Measurements from ENCODE around the gene PLXNB1.

The PLXNB1 gene

GRCh38 chr3:48423241-48423882, 6.5 kb downstream of the PLXNB1 start:
- H3K4me3 ChIP-seq (ENCODE audit: low read length) = no peak overlapping the region
- H3K4me1 ChIP-seq (ENCODE audit: control insufficient read depth, insufficient read depth, low read length) = peaks cover 55% of the 10 kb centered on the region
- H3K4me2 ChIP-seq (ENCODE audit: low read length) = no peak overlapping the region
- H3K9me3 ChIP-seq (replicated peaks; ENCODE audit: low read length) = no peaks in the 10 kb centered on the region
- H3K9ac ChIP-seq (ENCODE audit: low read depth, low read length) = no peak overlapping the region
- no peaks in the 10 kb centered on the region for H3K36me3 ChIP-seq (ENCODE audit: insufficient read depth, low read length)
- no peaks in the 10 kb centered on the region for H3K27me3 ChIP-seq (ENCODE audit: control insufficient read depth, insufficient read depth, low read length)

GRCh38 chr3:48422681-48423080, 7.2 kb downstream of the PLXNB1 start:
- no peak overlapping the region for H3K9ac ChIP-seq (ENCODE audit: low read depth, low read length)
- peaks cover 48% of the 10 kb centered on the region for H3K4me1 ChIP-seq (ENCODE audit: control insufficient read depth, insufficient read depth, low read length)
- H3K4me2 ChIP-seq (ENCODE audit: low read length) = no peak overlapping the region
- no peaks in the 10 kb centered on the region for H3K36me3 ChIP-seq (ENCODE audit: insufficient read depth, low read length)
- H3K9me3 ChIP-seq (replicated peaks; ENCODE audit: low read length) = no peaks in the 10 kb centered on the region
- H3K4me3 ChIP-seq (ENCODE audit: low read length) = no peak overlapping the region
- H3K27me3 ChIP-seq (ENCODE audit: control insufficient read depth, insufficient read depth, low read length) = no peaks in the 10 kb centered on the region

GRCh38 chr3:48422272-48422671, 7.6 kb downstream of the PLXNB1 start:
- Histone ChIP-seq H3K9ac (ENCODE audit: low read depth, low read length) (no peak overlapping the region), H3K36me3 (ENCODE audit: insufficient read depth, low read length) (no peaks in the 10 kb centered on the region), H3K4me3 (ENCODE audit: low read length) (no peak overlapping the region), H3K4me2 (ENCODE audit: low read length) (no peak overlapping the region), H3K4me1 (ENCODE audit: control insufficient read depth, insufficient read depth, low read length) (peaks cover 44% of the 10 kb centered on the region), H3K27me3 (ENCODE audit: control insufficient read depth, insufficient read depth, low read length) (no peaks in the 10 kb centered on the region), H3K9me3 (replicated peaks; ENCODE audit: low read length) (no peaks in the 10 kb centered on the region)

GRCh38 chr3:48420561-48420960, 9.3 kb downstream of the PLXNB1 start:
- H3K27me3 ChIP-seq (ENCODE audit: control insufficient read depth, insufficient read depth, low read length) = no peaks in the 10 kb centered on the region
- no peak overlapping the region for H3K4me3 ChIP-seq (ENCODE audit: low read length)
- H3K4me1 ChIP-seq (ENCODE audit: control insufficient read depth, insufficient read depth, low read length) = peaks cover 27% of the 10 kb centered on the region
- H3K9ac ChIP-seq (ENCODE audit: low read depth, low read length) = no peak overlapping the region
- no peaks in the 10 kb centered on the region for H3K9me3 ChIP-seq (replicated peaks; ENCODE audit: low read length)
- no peaks in the 10 kb centered on the region for H3K36me3 ChIP-seq (ENCODE audit: insufficient read depth, low read length)
- no peak overlapping the region for H3K4me2 ChIP-seq (ENCODE audit: low read length)

GRCh38 chr3:48419597-48419996, 10.3 kb downstream of the PLXNB1 start:
- no peaks in the 10 kb centered on the region for H3K36me3 ChIP-seq (ENCODE audit: insufficient read depth, low read length)
- H3K9me3 ChIP-seq (replicated peaks; ENCODE audit: low read length) = no peaks in the 10 kb centered on the region
- no peaks in the 10 kb centered on the region for H3K27me3 ChIP-seq (ENCODE audit: control insufficient read depth, insufficient read depth, low read length)
- H3K9ac ChIP-seq (ENCODE audit: low read depth, low read length) = no peak overlapping the region
- peaks cover 22% of the 10 kb centered on the region for H3K4me1 ChIP-seq (ENCODE audit: control insufficient read depth, insufficient read depth, low read length)
- H3K4me2 ChIP-seq (ENCODE audit: low read length) = no peak overlapping the region
- no peak overlapping the region for H3K4me3 ChIP-seq (ENCODE audit: low read length)

GRCh38 chr3:48419149-48419548, 10.7 kb downstream of the PLXNB1 start:
- no peaks in the 10 kb centered on the region for H3K36me3 ChIP-seq (ENCODE audit: insufficient read depth, low read length)

GRCh38 chr3:48418651-48419050, 11.2 kb downstream of the PLXNB1 start:
- Histone ChIP-seq H3K36me3 (ENCODE audit: insufficient read depth, low read length) (no peaks in the 10 kb centered on the region), H3K4me2 (ENCODE audit: low read length) (no peak overlapping the region), H3K4me1 (ENCODE audit: control insufficient read depth, insufficient read depth, low read length) (peaks cover 14% of the 10 kb centered on the region), H3K9me3 (replicated peaks; ENCODE audit: low read length) (no peaks in the 10 kb centered on the region), H3K4me3 (ENCODE audit: low read length) (no peak overlapping the region), H3K27me3 (ENCODE audit: control insufficient read depth, insufficient read depth, low read length) (no peaks in the 10 kb centered on the region), H3K9ac (ENCODE audit: low read depth, low read length) (no peak overlapping the region)

More at GRCh38 chr3:48419149-48419548, 10.7 kb downstream of the PLXNB1 start:
- H3K4me2 ChIP-seq (ENCODE audit: low read length) = no peak overlapping the region
- H3K9me3 ChIP-seq (replicated peaks; ENCODE audit: low read length) = no peaks in the 10 kb centered on the region
- no peak overlapping the region for H3K9ac ChIP-seq (ENCODE audit: low read depth, low read length)
- H3K4me1 ChIP-seq (ENCODE audit: control insufficient read depth, insufficient read depth, low read length) = peaks cover 19% of the 10 kb centered on the region
- no peaks in the 10 kb centered on the region for H3K27me3 ChIP-seq (ENCODE audit: control insufficient read depth, insufficient read depth, low read length)
- no peak overlapping the region for H3K4me3 ChIP-seq (ENCODE audit: low read length)

- H3K9me3 ChIP-seq (replicated peaks; ENCODE audit: low read length) = no peaks in the 10 kb centered on the region
- H3K4me3 ChIP-seq (ENCODE audit: low read length) = no peak overlapping the region
- no peak overlapping the region for H3K4me2 ChIP-seq (ENCODE audit: low read length)
- no peaks in the 10 kb centered on the region for H3K27me3 ChIP-seq (ENCODE audit: control insufficient read depth, insufficient read depth, low read length)
- H3K9ac ChIP-seq (ENCODE audit: low read depth, low read length) = no peak overlapping the region
- peaks cover 9% of the 10 kb centered on the region for H3K4me1 ChIP-seq (ENCODE audit: control insufficient read depth, insufficient read depth, low read length)
- H3K36me3 ChIP-seq (ENCODE audit: insufficient read depth, low read length) = no peaks in the 10 kb centered on the region
Observed at GRCh38 chr3:48418140-48418539, 11.7 kb downstream of the PLXNB1 start.

GRCh38 chr3:48417529-48418108, 12.3 kb downstream of the PLXNB1 start:
- H3K36me3 ChIP-seq (ENCODE audit: insufficient read depth, low read length) = peaks cover 3% of the 10 kb centered on the region
- H3K9me3 ChIP-seq (replicated peaks; ENCODE audit: low read length) = no peaks in the 10 kb centered on the region
- H3K9ac ChIP-seq (ENCODE audit: low read depth, low read length) = no peak overlapping the region
- H3K4me1 ChIP-seq (ENCODE audit: control insufficient read depth, insufficient read depth, low read length) = peaks cover 3% of the 10 kb centered on the region
- no peak overlapping the region for H3K4me2 ChIP-seq (ENCODE audit: low read length)
- no peak overlapping the region for H3K4me3 ChIP-seq (ENCODE audit: low read length)
- no peaks in the 10 kb centered on the region for H3K27me3 ChIP-seq (ENCODE audit: control insufficient read depth, insufficient read depth, low read length)

GRCh38 chr3:48416546-48416945, 13.3 kb downstream of the PLXNB1 start:
- Histone ChIP-seq H3K36me3 (ENCODE audit: insufficient read depth, low read length) (peaks cover 13% of the 10 kb centered on the region), H3K9ac (ENCODE audit: low read depth, low read length) (no peak overlapping the region), H3K4me1 (ENCODE audit: control insufficient read depth, insufficient read depth, low read length) (no peaks in the 10 kb centered on the region), H3K4me2 (ENCODE audit: low read length) (no peak overlapping the region), H3K9me3 (replicated peaks; ENCODE audit: low read length) (no peaks in the 10 kb centered on the region), H3K4me3 (ENCODE audit: low read length) (no peak overlapping the region), H3K27me3 (ENCODE audit: control insufficient read depth, insufficient read depth, low read length) (no peaks in the 10 kb centered on the region)

GRCh38 chr3:48416091-48416505, 13.8 kb downstream of the PLXNB1 start:
- H3K27me3 ChIP-seq (ENCODE audit: control insufficient read depth, insufficient read depth, low read length) = no peaks in the 10 kb centered on the region
- no peak overlapping the region for H3K4me3 ChIP-seq (ENCODE audit: low read length)
- H3K4me2 ChIP-seq (ENCODE audit: low read length) = no peak overlapping the region
- no peaks in the 10 kb centered on the region for H3K9me3 ChIP-seq (replicated peaks; ENCODE audit: low read length)
- peaks cover 14% of the 10 kb centered on the region for H3K36me3 ChIP-seq (ENCODE audit: insufficient read depth, low read length)
- H3K9ac ChIP-seq (ENCODE audit: low read depth, low read length) = no peak overlapping the region
- H3K4me1 ChIP-seq (ENCODE audit: control insufficient read depth, insufficient read depth, low read length) = no peaks in the 10 kb centered on the region
